GM19240 (cell line): ENCODE measurements around the gene PITPNC1.
"Not testable (repeated sequence)": the region's sequence is repeated elsewhere in the genome, so short reads cannot be mapped to it uniquely, and the experiment has no call there.

Source experiments
- DNase-seq: peaks from one replicate; pipeline ENCODE4 v3.0.0; 2011; ENCODE audit warnings: low spot score; ENCODE audit not compliant: insufficient read length

PITPNC1 gene

GRCh38 chr17:67511804-67512203 lies 134.7 kb downstream of the PITPNC1 start:
- no peak for DNase-seq

GRCh38 chr17:67514998-67515397 lies 137.9 kb downstream of the PITPNC1 start:
- peak; percentile 28 for DNase-seq

- no peak for DNase-seq
Measured at GRCh38 chr17:67515490-67516083, 138.5 kb downstream of the PITPNC1 start.

- not testable (repeated sequence) for DNase-seq
Measured at GRCh38 chr17:67516571-67516970, 139.5 kb downstream of the PITPNC1 start.

- DNase-seq, result no peak
Measured at GRCh38 chr17:67517325-67517724, 140.2 kb downstream of the PITPNC1 start.

GRCh38 chr17:67518876-67519275 lies 141.8 kb downstream of the PITPNC1 start:
- DNase-seq, result no peak

- DNase-seq, result no peak
Measured at GRCh38 chr17:67519801-67520251, 142.7 kb downstream of the PITPNC1 start.

- DNase-seq, result no peak
Measured at GRCh38 chr17:67520252-67520906, 143.3 kb downstream of the PITPNC1 start.

GRCh38 chr17:67520916-67521774 lies 144.1 kb downstream of the PITPNC1 start:
- no peak for DNase-seq

- DNase-seq, result no peak
Measured at GRCh38 chr17:67521775-67522069, 144.6 kb downstream of the PITPNC1 start.

GRCh38 chr17:67523101-67523500 lies 146.0 kb downstream of the PITPNC1 start:
- no peak for DNase-seq

- no peak for DNase-seq
Measured at GRCh38 chr17:67525239-67526135, 148.4 kb downstream of the PITPNC1 start.

GRCh38 chr17:67526700-67527099 lies 149.6 kb downstream of the PITPNC1 start:
- DNase-seq, result no peak

GRCh38 chr17:67528751-67529436 lies 151.8 kb downstream of the PITPNC1 start:
- no peak for DNase-seq

GRCh38 chr17:67531291-67531690 lies 154.2 kb downstream of the PITPNC1 start:
- peak; percentile 63 for DNase-seq

- DNase-seq, result no peak
Measured at GRCh38 chr17:67532326-67532871, 155.3 kb downstream of the PITPNC1 start.

- no peak for DNase-seq
Measured at GRCh38 chr17:67534941-67535340, 157.9 kb downstream of the PITPNC1 start.

GRCh38 chr17:67542219-67543114 lies 165.4 kb downstream of the PITPNC1 start:
- DNase-seq, result no peak

- DNase-seq, result no peak
Measured at GRCh38 chr17:67544364-67544955, 167.4 kb downstream of the PITPNC1 start.
